Coronary artery (tissue), 2 donors: Measurements from ENCODE around the gene HOXD8.

Experiments used
- DNase-seq: peaks from one replicate; pipeline ENCODE4 v3.0.0-alpha.2; 2017; ENCODE audit warnings: low spot score
- H3K27ac ChIP-seq, 2 donors: fragments of 200-600 bp; sonication (generic); one replicate each; pipeline ENCODE4 v1.5.1; 2016 to 2019
- H3K4me3 ChIP-seq: fragments of 200-600 bp; sonication (generic); 2 replicates; pipeline ENCODE4 v1.5.1; 2016; ENCODE audit warnings: mild to moderate bottlenecking, moderate library complexity
- TF ChIP-seq, protein P1 (sequence below): fragments of 200-600 bp; sonication (generic); IDR thresholded peaks from one replicate; pipeline ENCODE4 v1.5.1; 2019; ENCODE audit warnings: antibody characterized with exemption

HOXD8 gene

DNA sequence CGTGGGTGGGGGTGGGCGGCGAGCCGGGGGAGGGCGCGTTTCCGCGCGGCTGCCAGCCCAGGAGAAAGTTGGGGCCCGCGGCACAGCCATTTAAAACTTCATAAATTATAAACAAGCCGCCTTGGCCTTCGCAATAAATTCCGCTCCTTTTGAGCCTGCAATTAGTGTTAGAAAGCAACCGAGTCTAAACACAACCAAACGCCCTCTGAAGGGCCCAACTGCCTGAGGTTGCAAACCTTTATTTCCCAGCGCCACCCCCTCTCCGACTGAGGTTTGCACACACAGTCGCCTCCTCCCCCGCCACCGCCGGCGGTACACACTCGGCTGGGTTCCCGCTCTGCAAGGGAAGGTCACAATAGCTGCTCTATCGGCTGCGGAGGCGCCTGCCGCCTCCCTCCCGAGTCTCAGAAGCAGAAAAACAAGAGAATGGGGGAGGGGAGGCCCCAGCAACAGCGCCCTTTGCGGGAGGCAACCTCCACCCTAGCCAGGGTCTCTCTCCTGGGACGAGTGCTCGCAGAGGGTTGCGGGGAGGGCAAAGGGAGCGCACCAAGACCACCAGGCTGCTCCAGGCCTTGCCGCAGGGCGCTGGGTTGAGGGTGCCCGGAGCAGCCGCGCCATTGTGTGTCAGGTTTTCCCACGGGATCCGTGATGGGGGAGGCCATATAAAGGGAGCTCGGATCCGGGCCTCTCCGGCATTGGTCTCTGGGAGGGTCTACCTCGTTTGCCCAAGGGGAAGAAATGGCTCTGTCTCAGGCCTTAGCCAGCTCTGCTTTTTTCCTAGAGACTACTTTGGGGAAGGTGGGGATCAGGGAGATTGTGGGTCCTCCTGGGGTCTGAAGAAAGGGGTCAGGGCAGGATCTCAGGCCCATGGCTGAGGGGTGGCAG lies 45.6 kb downstream of the HOXD8 start:
- Histone ChIP-seq H3K4me3 (no peak overlapping the region), H3K27ac (no peak overlapping the region)
- TF ChIP-seq, protein P1, sequence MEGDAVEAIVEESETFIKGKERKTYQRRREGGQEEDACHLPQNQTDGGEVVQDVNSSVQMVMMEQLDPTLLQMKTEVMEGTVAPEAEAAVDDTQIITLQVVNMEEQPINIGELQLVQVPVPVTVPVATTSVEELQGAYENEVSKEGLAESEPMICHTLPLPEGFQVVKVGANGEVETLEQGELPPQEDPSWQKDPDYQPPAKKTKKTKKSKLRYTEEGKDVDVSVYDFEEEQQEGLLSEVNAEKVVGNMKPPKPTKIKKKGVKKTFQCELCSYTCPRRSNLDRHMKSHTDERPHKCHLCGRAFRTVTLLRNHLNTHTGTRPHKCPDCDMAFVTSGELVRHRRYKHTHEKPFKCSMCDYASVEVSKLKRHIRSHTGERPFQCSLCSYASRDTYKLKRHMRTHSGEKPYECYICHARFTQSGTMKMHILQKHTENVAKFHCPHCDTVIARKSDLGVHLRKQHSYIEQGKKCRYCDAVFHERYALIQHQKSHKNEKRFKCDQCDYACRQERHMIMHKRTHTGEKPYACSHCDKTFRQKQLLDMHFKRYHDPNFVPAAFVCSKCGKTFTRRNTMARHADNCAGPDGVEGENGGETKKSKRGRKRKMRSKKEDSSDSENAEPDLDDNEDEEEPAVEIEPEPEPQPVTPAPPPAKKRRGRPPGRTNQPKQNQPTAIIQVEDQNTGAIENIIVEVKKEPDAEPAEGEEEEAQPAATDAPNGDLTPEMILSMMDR: no peak
- no peak for DNase-seq

DNA sequence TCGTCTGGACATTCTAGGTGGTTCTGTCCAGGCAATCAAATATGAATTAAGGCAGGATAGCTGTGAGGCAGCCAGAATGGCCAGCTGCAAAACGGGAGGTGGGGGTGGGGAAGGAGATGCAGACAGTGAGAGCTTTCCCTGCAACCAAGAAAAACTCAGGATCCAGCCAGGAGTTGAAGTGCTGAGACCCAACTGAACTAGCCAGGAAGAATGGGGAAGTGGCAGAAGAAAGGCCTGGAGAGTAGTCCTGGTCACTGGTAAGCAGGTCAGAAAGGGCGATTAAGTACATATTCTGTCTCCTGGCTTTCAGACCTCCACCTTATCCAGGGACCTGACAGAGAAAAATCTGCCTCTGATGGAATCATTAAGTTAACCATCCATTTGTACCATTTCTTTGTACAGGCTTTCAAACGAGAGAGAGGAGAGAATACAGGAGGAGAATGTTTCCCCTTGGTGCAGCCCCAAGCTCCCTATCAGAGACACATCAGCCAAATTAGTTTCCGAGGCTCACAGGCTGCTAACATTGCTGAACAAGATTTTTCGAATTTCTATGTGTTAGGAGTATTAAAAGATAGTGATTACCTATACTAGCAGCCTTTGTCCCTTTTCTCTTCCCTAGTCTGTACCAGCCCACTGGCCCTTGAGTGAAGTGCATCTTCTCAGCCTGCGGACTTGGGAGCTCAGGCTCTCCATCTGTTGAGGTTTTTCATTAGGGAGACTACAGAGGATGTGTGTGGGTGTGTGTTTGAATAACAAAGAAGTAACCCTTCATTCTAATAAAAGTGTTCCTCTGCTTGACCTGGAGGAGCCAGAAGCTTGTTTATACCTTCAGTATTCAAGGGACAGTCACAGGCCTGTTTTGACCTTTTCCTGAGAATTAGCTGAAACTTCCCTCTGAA lies 46.5 kb downstream of the HOXD8 start:
- DNase-seq: no peak
- TF ChIP-seq, protein P1: no peak
- no peak overlapping the region for H3K4me3 ChIP-seq
- no peak overlapping the region for H3K27ac ChIP-seq

DNA sequence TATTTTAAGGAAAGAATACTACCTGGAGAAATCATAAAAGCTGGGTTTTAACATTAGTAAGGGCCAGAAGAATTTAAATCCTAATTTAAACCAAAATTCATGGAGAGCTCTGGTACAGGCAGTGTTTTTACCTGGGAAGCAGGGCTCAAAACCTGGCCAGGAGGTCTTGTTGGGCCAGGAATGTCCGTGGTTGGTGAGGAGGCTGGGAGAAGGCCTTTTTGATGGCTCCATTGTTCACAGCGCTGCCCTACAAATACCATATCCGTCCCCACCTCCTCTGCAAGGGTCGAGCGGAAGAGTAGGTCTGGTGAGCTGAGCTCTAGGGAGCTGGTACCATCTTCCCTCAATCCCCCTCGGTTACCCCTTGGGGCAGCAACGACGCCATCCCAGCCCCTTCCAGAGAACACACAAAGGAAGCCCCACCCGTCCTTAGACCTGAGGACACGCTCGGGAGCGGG lies 48.1 kb downstream of the HOXD8 start:
- TF ChIP-seq, protein P1: no peak
- H3K4me3 ChIP-seq: peak overlapping the region; percentile 57
- peak overlapping the region in 1 of 2 donors; percentile 48 for H3K27ac ChIP-seq
- DNase-seq: no peak

DNA sequence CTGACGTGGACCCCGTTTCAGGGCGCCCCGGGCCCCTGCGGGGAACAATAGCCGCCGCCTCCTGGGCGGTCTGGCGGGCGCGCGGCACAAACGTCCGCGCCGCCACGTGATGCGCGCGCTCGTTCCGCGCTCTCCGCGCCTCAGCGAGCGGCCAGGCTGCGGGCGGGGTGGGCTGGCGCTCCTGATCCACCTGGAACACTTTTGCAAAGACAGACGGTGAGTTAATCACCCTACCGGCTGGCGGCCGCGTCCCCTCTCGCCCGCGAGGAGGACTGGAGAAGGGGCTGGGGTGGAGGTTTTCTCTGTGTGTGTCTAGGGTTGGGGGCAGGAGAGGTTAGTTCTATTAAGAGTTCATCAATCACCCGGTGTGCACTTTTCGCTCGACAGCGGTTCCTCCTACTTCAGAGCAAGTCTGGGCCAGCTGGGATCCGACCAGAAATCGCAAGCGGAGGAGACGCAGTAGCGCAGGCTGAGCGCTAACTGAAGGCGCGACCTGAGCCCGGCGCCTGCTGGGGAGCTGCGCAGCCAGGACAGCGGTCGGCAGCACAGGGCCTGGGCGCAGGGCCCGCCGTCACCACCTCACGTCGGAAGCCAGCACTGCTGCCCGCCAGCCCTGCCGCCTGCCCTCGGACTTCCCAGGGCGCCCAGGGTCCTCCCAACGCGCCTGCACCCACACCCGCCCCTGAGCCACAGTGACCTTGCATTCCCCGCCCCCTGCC lies 48.7 kb downstream of the HOXD8 start:
- TF ChIP-seq, protein P1: no peak
- peak overlapping the region; percentile 57 for H3K4me3 ChIP-seq
- H3K27ac ChIP-seq: peak overlapping the region in 1 of 2 donors; percentile 48
- no peak for DNase-seq

DNA sequence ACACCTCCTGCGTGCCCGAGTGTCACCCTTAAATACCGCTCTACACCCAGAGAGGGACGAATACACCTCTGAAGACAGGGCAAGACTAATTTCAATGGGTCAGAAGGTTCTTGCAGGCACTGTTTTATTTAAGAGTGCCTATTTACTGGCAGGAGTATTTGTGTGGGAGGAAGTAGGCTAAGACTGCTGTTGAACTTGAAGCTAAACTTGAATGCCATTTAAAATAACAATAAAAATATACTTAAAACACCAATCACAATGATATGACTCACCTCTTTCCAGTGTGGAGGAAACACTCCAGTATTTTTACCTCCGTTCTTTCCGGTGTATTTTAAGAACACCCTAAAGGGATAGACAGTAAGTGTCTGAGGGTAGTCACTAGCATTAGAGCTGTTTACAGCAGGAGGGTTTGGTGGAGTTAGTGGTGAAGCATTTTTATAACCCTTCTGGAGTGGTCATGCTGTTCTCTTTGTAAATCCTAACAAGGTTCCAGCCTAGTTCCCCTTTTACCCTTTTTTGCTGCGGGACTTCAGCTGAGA lies 49.3 kb downstream of the HOXD8 start:
- TF ChIP-seq, protein P1: no peak
- no peak for DNase-seq
- peak overlapping the region; percentile 57 for H3K4me3 ChIP-seq
- H3K27ac ChIP-seq: peak overlapping the region in 1 of 2 donors; percentile 48

DNA sequence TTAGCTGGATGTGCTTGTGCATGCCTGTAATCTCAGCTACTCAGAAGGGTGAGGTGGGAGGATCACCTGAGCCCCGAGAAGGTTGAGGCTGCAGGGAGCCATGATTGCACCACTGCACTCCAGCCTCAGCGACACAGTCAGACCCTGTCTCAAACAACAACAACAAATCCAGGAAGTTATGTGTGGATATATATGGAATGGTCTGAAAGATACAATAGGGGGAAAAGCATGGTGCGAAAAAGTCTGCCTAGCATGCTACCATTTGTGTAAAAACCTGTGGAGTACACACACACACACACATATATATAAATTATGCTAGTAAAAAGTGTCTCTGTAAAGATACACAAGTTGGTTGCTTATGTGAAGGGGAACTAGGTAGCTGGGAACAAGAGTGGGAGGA lies 52.0 kb downstream of the HOXD8 start:
- Histone ChIP-seq H3K4me3 (no peak overlapping the region), H3K27ac (no peak overlapping the region)
- DNase-seq: no peak
- TF ChIP-seq, protein P1: no peak
